IPS DF 4.7 (cell line): ENCODE data around the gene TNFAIP1.
"Not testable (repeated sequence)": the region's sequence is repeated elsewhere in the genome, so short reads cannot be mapped to it uniquely, and the experiment has no call there.

ENCODE experiments used
- DNase-seq: peaks from one replicate; pipeline ENCODE4 v3.0.0-alpha.2; 2013; ENCODE audit warnings: low spot score; ENCODE audit errors: extremely low read depth

TNFAIP1 gene

GRCh38 chr17:28335201-28335958 lies at the start of gene TNFAIP1, which contains the start of gene IFT20:
Gene TNFAIP1 (plus strand): TSS chr17:28335761. CDS start chr17:28339522, 3,761 bp downstream.
Gene IFT20 (minus strand): TSS chr17:28335472. CDS start chr17:28331985, 3,487 bp downstream.
- DNase-seq, result peak; percentile 98

- no peak for DNase-seq
Observed at GRCh38 chr17:28285965-28286364, 49.6 kb upstream of the TNFAIP1 start.

- no peak for DNase-seq
Observed at GRCh38 chr17:28290703-28291102, 44.9 kb upstream of the TNFAIP1 start.

GRCh38 chr17:28291780-28292330 lies 43.7 kb upstream of the TNFAIP1 start:
- no peak for DNase-seq

- DNase-seq, result not testable (repeated sequence)
Observed at GRCh38 chr17:28292878-28293277, 42.7 kb upstream of the TNFAIP1 start.

- no peak for DNase-seq
Observed at GRCh38 chr17:28293994-28294393, 41.6 kb upstream of the TNFAIP1 start.

GRCh38 chr17:28295677-28296578 lies 39.6 kb upstream of the TNFAIP1 start:
- no peak for DNase-seq

- DNase-seq, result no peak
Observed at GRCh38 chr17:28298449-28298848, 37.1 kb upstream of the TNFAIP1 start.

GRCh38 chr17:28306954-28307401 lies 28.6 kb upstream of the TNFAIP1 start:
- DNase-seq, result no peak

- DNase-seq, result no peak
Observed at GRCh38 chr17:28313841-28314240, 21.7 kb upstream of the TNFAIP1 start.

- DNase-seq, result no peak
Observed at GRCh38 chr17:28315846-28316705, 19.5 kb upstream of the TNFAIP1 start.

- no peak for DNase-seq
Observed at GRCh38 chr17:28317099-28317965, 18.2 kb upstream of the TNFAIP1 start.

- no peak for DNase-seq
Observed at GRCh38 chr17:28317966-28318758, 17.4 kb upstream of the TNFAIP1 start.

- no peak for DNase-seq
Observed at GRCh38 chr17:28318759-28319597, 16.6 kb upstream of the TNFAIP1 start, which contains the start of gene TMEM97. Gene TMEM97 (plus strand): TSS chr17:28319200. CDS start chr17:28319240, 40 bp downstream.

GRCh38 chr17:28319598-28319935 lies 16.0 kb upstream of the TNFAIP1 start:
- DNase-seq, result no peak

- DNase-seq, result no peak
Observed at GRCh38 chr17:28320215-28321061, 15.1 kb upstream of the TNFAIP1 start.

- DNase-seq, result no peak
Observed at GRCh38 chr17:28324267-28324745, 11.3 kb upstream of the TNFAIP1 start.
